ENCODE measurements around the gene SCGB3A2.

SCGB3A2 gene

GRCh38 chr5:147878066-147878759, at the start of gene SCGB3A2:
Gene SCGB3A2, plus strand, starts transcription at chr5:147878711. Its CDS starts 93 bp downstream, at chr5:147878804.
- in situ Hi-C loops (cut with MboI; ENCODE audit: low pct_unique_long_range_greater_than_20kb, low sequenced_read_pairs, unreplicated experiment), result no loop called here
- no peak for DNase-seq (ENCODE audit: low spot score)
- TF ChIP-seq, protein P1, sequence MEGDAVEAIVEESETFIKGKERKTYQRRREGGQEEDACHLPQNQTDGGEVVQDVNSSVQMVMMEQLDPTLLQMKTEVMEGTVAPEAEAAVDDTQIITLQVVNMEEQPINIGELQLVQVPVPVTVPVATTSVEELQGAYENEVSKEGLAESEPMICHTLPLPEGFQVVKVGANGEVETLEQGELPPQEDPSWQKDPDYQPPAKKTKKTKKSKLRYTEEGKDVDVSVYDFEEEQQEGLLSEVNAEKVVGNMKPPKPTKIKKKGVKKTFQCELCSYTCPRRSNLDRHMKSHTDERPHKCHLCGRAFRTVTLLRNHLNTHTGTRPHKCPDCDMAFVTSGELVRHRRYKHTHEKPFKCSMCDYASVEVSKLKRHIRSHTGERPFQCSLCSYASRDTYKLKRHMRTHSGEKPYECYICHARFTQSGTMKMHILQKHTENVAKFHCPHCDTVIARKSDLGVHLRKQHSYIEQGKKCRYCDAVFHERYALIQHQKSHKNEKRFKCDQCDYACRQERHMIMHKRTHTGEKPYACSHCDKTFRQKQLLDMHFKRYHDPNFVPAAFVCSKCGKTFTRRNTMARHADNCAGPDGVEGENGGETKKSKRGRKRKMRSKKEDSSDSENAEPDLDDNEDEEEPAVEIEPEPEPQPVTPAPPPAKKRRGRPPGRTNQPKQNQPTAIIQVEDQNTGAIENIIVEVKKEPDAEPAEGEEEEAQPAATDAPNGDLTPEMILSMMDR (IDR thresholded peaks at IDR 0.05; ENCODE audit: extremely low read depth, insufficient read depth, missing control alignments), result no peak

- TF ChIP-seq, protein P1 (IDR thresholded peaks at IDR 0.05; ENCODE audit: extremely low read depth, insufficient read depth, missing control alignments), result no peak
- in situ Hi-C loops (cut with MboI; ENCODE audit: low pct_unique_long_range_greater_than_20kb, low sequenced_read_pairs, unreplicated experiment), result no loop called here
- no peak for DNase-seq (ENCODE audit: low spot score)
Observed at GRCh38 chr5:147830035-147830434, 48.5 kb upstream of the SCGB3A2 start.

DNA sequence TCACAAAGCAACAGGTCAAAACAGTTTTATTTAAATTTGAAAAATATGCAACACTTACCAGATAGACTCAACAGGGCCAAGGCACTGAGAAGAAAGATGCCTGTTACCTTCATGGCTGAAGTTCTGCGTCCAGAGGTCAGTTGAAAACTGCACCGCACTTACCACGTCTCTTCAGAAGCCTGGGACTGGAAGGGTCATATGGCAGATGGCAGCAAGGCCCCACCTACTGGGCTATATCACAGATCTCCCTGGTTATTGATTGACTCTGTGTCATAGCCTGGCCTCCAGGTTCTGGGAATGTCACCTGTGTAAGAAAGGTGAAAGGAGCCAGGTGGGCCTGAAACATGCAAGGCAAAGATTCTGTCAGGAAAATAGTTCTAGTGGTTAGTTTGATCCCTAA, 47.0 kb upstream of the SCGB3A2 start, which contains the start of gene SPINK1:
Gene SPINK1, minus strand, starts transcription at position 207 of the 400 bp plus-strand sequence. Its CDS starts 94 bp downstream, at position 113.
- DNase-seq (ENCODE audit: low spot score), result no peak
- TF ChIP-seq, protein P1 (IDR thresholded peaks at IDR 0.05; ENCODE audit: extremely low read depth, insufficient read depth, missing control alignments), result no peak
- in situ Hi-C loops (cut with MboI; ENCODE audit: low pct_unique_long_range_greater_than_20kb, low sequenced_read_pairs, unreplicated experiment), result no loop called here

GRCh38 chr5:147832541-147832940, 46.0 kb upstream of the SCGB3A2 start:
- no peak for DNase-seq (ENCODE audit: low spot score)
- TF ChIP-seq, protein P1 (IDR thresholded peaks at IDR 0.05; ENCODE audit: extremely low read depth, insufficient read depth, missing control alignments), result no peak
- in situ Hi-C loops (cut with MboI; ENCODE audit: low pct_unique_long_range_greater_than_20kb, low sequenced_read_pairs, unreplicated experiment), result no loop called here

DNA sequence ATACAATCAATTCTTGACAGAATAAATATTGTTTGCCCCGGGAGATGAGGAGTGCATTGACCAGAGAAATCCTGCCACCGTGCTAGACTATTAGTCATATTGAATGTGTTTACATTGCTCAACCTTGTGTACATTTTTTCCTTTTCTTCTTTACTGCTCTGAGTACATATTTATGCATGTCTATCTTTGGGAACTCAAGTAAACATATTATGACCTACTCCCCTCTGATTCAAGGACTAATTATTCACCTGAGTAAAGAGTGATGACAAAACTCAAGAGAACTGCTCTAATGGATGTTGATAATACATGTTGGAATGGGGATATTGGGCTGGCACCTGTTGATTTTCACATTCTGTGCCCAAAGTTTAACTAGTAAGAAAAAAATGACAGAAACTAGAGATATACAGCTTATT, 43.1 kb upstream of the SCGB3A2 start:
- DNase-seq (ENCODE audit: low spot score), result no peak
- TF ChIP-seq, protein P1 (IDR thresholded peaks at IDR 0.05; ENCODE audit: extremely low read depth, insufficient read depth, missing control alignments), result no peak
- in situ Hi-C loops (cut with MboI; ENCODE audit: low pct_unique_long_range_greater_than_20kb, low sequenced_read_pairs, unreplicated experiment), result no loop called here

DNA sequence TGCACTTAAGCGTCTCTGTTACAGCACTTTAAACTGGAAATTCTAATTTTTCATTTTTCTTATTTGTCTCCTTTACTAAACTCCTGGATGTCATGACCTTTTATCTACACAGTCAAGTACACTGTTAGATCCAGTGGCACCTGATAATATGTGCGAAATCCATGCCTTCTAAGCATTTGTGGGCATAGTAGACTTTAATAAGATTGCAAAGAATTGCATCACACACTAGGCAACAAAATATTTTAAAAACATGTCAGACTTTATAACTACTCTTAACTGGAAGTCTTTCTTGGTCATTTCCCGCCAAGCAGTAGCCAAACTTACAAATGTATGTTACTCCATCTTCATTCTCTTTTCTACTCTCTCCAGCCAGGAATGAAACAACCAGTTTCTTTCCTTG, 42.1 kb upstream of the SCGB3A2 start:
- TF ChIP-seq, protein P1 (IDR thresholded peaks at IDR 0.05; ENCODE audit: extremely low read depth, insufficient read depth, missing control alignments), result no peak
- DNase-seq (ENCODE audit: low spot score), result no peak
- in situ Hi-C loops (cut with MboI; ENCODE audit: low pct_unique_long_range_greater_than_20kb, low sequenced_read_pairs, unreplicated experiment), result no loop called here

All from GM13977 (cell line).